ENCODE measurements around the gene MFRP. TPM values are rescaled to one million over a fixed set of nuclear protein-coding genes. Genes with fewer than 3 reads are reported as not detected.

MFRP gene
- polyA plus RNA-seq, 4 donors = not detected

- no peak for DNase-seq (ENCODE audit: low read depth in 4 of 4, low spot score in 2 of 4)
Measured at GRCh38 chr11:119338965-119339588, 7.4 kb downstream of the MFRP start.

GRCh38 chr11:119338318-119338890, 8.1 kb downstream of the MFRP start:
- no peak for DNase-seq (ENCODE audit: low read depth in 4 of 4, low spot score in 2 of 4)

DNA sequence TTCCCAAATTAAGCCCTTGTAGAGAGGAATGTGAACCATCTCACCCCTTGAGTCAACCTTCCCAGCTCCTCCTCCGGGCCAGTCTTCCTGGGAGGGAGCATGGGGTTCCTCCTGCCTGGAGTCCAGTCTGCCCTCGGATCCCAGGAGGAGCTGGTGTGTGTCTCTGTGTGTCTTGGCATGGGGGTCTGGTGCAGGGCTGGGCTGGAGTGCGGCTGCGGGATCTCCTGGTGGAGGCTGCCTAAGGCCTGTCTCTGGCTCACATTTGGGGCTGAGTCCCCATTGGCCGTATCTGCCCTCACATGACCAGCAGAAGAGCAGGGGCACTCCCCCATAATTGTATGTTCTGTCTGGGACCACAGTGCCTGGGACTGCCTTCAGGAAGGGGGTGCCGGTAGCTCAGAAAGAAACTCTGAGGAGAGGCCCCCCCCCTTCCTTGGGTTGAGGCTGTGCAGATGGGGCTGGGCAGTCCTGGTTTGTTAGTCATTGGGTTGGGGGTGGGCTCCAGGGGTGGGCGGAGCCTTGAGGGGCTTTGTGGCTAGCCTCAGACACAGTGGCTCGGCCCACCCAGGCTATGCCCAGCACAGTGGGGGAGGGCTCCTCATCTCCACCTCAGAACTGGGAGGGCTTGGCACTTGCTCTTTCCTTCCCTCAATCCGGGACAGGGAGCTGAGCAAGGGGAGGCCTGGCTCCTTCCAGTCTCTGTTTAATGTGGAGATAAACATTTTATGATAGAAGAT, 8.8 kb downstream of the MFRP start:
- no peak for DNase-seq (ENCODE audit: low read depth in 4 of 4, low spot score in 2 of 4)

DNA sequence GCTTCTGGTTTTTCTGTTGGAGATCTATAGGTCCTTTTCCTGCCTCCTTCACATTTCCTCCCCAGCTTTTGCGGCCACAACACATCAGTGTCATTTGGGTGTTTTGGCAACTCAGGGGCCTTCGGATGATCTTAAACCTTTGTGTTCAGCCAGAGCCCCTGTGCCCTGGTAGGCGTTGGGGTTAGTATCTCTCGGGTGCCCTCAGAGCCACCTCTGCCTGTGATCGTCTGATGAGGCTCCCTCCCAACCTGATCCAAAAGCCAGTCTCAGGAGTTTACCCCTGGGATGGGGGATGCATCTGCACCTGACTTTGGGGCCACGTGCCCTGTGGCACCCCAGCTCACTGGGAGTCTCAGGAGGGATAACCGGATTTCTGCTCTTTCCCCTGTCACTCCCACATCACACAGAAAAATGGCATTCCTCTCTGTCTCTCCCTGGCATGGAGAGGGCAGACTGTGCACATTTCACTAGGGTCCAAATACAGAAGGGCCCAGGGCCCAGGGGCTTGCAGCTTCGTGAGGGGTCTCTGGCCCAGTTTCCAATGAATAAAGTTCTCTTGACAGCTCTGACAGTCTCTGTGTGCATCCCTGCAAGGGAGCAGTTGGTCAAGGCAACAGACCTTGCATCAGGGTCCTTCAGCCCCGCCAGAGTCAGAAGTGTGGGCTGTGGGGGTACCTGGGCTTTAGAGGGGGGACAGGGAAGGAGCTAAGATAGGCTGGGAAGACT, 9.6 kb downstream of the MFRP start:
- no peak for DNase-seq (ENCODE audit: low read depth in 4 of 4, low spot score in 2 of 4)

DNA sequence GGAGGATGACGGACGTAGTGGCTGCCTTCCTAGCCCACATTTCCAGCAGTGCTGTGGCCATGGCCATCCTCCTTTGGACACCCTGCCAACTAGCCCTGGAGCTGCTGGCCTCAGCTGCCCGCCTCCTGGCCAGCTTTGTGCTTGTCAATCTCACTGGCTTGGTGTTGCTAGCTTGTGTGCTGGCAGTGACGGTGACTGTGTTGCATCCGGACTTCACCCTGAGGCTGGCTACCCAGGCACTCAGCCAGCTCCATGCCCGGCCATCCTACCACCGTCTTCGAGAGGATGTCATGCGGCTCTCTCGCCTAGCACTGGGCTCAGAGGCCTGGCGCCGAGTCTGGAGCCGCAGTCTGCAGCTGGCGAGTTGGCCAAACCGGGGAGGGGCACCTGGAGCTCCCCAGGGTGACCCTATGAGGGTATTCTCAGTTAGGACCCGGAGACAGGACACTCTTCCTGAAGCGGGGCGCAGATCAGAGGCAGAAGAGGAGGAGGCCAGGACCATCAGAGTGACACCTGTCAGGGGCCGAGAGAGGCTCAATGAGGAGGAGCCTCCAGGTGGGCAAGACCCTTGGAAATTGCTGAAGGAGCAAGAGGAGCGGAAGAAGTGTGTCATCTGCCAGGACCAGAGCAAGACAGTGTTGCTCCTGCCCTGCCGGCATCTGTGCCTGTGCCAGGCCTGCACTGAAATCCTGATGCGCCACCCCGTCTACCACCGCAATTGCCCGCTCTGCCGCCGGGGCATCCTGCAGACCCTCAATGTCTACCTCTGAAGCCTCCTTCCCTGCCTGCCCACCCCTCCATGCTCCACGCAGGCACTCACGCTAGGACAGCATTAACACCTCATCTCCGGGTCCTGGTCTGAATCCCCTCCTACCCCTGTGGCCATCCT, 10.6 kb downstream of the MFRP start:
- DNase-seq (ENCODE audit: low read depth in 4 of 4, low spot score in 2 of 4) = no peak

- no peak for DNase-seq (ENCODE audit: low read depth in 4 of 4, low spot score in 2 of 4)
Measured at GRCh38 chr11:119335091-119335654, 11.3 kb downstream of the MFRP start.

GRCh38 chr11:119334174-119334930, 12.2 kb downstream of the MFRP start, which contains the start of gene RNF26:
RNF26 (plus strand) TSS chr11:119334527; CDS start chr11:119335123, 596 bp downstream.
- peak in 3 of 4 donors; percentile 92 to 99 (median 97) for DNase-seq (ENCODE audit: low read depth in 4 of 4, low spot score in 2 of 4)

- DNase-seq (ENCODE audit: low read depth in 4 of 4, low spot score in 2 of 4) = no peak
Measured at GRCh38 chr11:119332111-119332765, 14.3 kb downstream of the MFRP start.

- DNase-seq (ENCODE audit: low read depth in 4 of 4, low spot score in 2 of 4) = no peak
Measured at GRCh38 chr11:119330237-119330636, 16.3 kb downstream of the MFRP start.

DNA sequence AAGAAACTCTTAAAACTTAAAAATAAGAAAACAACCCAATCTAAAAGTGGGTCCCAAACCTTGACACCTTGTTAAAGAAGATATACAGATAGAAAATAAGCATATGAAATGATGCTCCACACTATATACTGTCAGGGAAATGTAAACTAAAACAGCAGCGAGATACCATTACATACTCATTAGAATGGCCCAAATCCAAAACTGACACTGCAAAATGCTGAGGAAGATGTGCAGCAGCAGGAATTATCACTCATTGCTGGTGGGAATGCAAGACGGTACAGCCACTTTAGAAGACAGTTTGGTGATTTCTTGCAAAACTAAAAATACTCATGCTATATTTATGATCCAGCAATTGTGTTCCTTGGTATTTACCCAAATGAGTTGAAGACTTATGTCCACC, 17.2 kb downstream of the MFRP start:
- DNase-seq (ENCODE audit: low read depth in 4 of 4, low spot score in 2 of 4) = no peak

- no peak for DNase-seq (ENCODE audit: low read depth in 4 of 4, low spot score in 2 of 4)
Measured at GRCh38 chr11:119324189-119324588, 22.3 kb downstream of the MFRP start.

DNA sequence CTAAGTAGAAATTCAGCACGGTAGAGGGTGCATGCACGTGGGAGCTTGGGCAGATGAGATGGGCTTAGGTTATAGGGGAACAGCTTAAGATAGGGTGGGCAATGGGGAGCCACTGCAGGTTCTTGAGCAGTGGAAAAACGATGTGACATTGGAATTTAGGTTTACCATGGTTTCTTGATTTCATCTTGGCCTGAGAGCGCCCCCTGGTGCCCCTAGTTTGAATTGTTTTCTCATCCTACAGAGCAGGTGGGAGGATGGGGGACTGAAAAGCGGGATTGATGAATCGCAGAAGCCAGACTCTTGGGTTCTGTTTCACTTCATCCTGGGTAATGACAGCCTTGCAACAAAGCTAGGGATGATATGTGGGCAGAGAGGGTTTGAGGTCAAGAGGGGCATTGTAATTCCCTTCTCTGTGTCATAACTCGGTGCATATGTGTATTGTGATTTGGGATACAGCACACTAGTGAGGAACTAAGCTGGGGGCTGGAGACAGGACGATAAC, 22.9 kb downstream of the MFRP start:
- DNase-seq (ENCODE audit: low read depth in 4 of 4, low spot score in 2 of 4) = no peak

GRCh38 chr11:119322921-119323531, 23.5 kb downstream of the MFRP start:
- no peak for DNase-seq (ENCODE audit: low read depth in 4 of 4, low spot score in 2 of 4)

DNA sequence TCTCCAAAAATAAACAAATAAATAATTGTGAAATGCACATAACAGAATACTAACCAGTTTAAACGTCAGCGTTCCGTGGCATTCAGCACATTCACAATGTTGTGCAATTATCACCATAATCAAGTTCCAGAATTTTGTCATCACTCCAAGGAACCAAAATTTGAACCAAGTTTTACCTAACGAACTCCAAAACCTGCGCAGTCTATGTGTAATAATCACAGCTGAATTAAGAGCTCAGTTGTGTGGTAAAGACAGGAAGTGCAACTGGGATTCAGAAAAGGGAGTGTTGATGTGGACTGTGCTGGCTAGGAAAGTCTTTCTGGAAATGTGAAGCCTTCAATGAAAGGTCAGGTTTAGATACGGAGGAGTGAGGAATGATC, 24.2 kb downstream of the MFRP start:
- no peak for DNase-seq (ENCODE audit: low read depth in 4 of 4, low spot score in 2 of 4)

GRCh38 chr11:119320776-119321524, 25.6 kb downstream of the MFRP start:
- DNase-seq (ENCODE audit: low read depth in 4 of 4, low spot score in 2 of 4) = no peak

GRCh38 chr11:119320240-119320775, 26.2 kb downstream of the MFRP start:
- DNase-seq (ENCODE audit: low read depth in 4 of 4, low spot score in 2 of 4) = no peak

DNA sequence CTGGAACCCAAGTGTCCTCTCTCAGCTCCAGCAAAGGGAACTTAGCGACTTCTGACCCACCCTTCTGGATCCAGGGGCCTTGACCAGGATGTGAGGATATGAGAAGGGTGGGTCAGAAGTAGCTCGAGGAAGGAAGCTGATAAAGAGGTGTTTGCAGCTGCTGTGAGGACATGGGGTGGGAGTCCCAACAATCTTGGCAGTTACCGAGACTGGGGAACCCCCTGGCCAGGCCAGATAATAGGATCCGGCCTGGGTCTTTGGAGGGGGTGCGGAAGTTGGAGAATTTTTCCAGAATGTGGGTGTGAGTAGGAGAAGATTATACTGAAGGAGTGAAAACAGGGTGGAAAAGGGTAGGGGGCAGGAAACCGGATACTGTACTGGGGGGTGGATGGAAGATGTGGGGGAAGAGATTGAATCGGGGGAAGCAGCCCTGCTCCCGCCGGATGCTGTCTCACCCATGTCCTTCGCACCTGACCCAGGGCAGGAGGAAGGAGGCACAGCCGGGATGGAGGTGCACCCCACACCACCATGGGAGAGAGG, 26.7 kb downstream of the MFRP start:
- no peak for DNase-seq (ENCODE audit: low read depth in 4 of 4, low spot score in 2 of 4)

All from left renal cortex interstitium (tissue), 4 donors.